ENCODE data around the gene AREL1.

Gene AREL1

DNA sequence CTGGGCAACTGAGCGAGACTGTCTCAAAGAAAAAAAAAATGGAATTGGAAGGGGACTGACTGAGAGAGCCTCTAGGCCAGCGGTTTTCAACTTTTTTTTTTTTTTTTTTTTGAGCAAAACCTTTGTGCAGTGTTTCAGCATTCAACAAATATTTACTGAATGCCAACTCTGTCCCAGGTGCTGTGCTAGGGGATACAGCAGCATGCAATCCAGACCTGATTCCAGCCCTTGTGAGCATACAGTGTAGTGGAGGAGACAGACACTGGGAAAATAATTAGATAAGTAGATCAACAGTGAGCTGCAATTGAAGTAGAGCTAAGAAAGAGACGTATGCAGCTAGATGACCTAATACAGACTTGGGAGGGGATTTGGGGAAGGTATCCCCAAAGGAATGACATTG, 77.0 kb downstream of the AREL1 start:
- DNase-seq (ENCODE audit: low spot score) = no peak

DNA sequence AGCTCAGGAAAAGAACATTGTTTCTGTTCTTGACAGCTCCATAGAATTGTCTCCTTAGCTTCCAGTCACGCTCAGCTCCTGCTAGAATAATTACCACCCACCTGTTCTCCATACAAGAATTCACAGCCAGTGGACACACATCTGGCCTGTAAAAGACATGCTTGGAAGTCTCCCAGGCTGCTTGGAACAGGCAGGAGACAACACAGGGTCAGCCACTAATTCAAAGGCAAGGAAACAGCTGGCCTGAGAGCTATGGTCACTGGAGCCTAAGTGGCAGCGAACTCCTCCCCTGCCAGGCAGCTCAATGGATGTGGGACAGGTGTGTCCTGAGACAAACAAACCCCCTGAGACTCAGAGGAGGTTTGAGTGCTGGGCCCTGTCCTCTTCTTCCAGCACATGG, 77.9 kb downstream of the AREL1 start:
- no peak for DNase-seq (ENCODE audit: low spot score)

DNA sequence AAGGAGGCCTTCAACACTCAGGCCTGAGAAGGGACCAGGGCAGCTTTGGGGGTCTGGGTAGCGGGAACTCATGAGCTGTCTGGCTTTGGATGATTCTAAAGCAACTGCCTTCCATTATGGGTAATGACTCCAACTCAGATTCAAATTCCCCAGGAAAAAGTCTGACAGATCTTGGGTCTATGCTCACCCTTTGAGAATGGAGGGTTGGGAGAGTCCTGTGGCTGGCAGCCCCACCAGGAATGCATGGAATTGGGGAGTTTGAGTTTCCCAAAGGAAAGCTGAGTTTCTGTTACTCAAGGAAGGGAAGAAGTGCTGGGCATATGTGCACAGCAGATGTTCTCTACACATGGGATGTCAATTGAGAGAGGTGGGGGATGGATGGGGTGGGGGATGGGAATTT, 78.4 kb downstream of the AREL1 start:
- no peak for DNase-seq (ENCODE audit: low spot score)

DNA sequence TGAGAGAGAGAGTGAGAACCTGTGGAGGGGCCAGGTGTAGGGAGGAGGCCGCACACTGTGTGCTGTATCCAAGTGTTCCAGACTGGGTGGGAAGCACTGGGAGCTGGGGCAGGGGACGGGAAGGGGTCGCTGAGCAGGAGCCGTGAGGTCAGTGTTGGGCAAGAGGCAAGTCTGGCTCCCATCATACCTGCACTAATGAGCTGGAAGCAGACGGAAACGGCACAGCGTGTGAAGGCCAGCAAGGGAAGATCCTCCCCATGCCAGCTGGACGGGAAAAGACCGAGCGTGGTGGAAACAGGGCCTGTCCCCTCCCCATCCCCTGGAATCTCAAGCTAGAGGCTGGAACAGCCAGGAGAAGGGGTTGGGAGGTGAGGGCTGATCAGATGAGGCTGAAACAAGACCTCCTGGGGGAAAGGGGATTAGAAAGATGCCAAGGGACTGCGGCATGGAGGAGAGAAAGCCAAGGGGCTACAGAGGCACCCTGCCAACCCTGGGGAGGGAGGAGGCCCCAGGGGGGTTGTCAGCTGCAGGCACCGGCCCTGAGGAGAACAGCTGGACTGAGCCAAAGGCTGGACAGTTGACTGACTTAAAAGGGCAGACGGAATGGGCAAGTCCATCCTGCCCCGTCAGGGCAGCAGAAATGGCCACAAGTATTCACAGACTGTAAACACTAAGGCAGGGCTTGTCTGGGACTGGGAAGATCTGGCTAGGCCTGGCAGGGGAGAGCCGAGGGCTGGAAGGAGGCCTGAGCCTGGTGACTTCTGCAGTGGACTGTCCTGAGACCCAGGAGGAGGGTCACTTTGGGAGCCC, 81.8 kb downstream of the AREL1 start:
- no peak for DNase-seq (ENCODE audit: low spot score)

DNA sequence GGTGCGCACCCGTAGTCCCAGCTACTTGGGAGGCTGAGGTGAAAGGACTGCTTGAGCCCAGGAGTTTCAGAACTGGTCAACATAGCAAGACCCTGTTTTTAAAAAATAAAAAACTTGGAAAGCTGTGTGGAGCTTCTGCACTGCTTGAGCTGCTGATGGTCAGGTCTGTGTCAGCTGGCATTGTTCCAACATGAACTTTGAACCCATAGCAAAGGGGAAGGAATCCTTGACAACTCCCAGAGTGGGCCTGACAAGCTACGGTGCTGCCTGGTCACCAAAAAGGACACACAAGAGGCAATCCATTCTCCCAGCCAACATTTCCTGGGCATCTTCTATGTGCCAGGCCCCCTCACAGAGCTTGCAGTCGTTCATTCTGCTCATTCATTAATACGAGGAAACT, 84.5 kb downstream of the AREL1 start:
- DNase-seq (ENCODE audit: low spot score) = no peak

DNA sequence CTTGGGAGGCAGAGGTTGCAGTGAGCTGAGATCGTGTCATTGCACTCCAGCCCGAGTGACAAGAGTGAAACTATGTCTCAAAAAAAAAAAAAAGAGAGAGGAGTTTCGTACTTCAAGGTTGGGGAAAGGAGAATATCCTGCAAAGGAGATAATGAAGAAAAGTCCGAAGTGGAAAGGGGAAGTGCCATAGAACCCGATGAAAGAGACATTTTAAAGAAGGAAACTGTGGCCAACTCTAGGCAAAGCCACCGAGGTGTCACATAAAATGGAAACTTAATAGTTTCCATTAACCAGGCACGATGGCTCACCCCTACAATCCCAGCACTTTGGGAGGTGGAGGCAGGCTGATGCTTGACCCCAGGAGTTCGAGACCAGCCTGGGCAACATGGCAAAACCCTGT, 85.8 kb downstream of the AREL1 start:
- DNase-seq (ENCODE audit: low spot score) = no peak

DNA sequence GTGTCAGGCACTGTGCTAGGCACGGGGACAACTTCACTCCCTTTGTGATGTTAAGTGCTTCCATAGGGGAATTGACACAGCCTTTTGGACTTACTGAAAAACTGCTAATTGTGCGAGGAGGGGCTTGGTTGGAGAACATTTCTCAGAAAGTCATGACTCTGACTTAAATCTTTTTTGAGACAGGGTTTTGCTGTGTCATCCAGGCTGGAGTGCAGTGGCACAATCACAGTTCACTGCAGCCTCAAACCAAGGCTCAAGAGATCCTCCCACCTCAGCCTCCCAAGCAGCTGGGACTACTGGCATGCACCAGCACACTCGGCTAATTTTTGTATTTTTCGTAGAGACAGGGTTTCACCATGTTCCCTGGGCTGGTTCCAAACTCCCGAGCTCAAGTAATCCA, 90.6 kb downstream of the AREL1 start:
- DNase-seq (ENCODE audit: low spot score) = no peak

DNA sequence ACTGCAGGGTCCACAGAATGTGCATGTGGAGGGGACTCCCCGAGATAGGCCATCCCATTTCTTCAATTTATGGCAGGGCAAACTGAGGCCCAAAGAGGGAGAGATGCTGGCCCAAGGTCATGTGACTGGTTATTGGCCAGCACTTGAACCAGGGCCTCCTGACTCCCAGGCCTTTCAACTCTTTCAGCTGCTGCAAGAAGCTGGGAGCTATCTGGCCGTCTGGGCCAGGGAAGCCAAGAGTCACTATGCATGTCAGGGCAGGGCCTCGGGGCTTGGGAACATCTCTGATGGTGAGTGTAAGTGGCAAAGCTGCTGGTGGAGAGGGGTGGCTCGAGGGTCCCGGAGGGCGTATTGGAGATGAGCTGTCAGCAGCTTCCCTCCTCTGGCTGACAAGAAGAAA, 91.3 kb downstream of the AREL1 start:
- no peak for DNase-seq (ENCODE audit: low spot score)

DNA sequence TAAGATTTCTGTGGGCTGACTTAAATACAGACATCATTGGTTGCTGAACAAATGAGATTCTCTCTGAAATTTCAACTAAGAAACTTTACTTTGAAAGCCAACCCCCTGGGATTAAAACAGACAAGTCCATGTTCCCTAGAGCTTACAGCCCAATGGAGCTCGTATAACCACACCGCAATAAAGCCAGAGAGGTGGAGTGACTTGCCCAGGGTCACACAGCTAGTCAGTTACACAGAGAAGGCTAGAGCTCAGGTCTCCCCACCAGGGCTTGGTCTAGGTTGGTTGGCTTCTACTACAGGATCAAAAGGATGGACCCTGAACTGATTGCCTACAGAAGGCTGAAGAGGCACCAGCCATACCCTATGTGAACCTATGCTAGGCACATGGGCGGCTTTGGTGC, 92.0 kb downstream of the AREL1 start:
- DNase-seq (ENCODE audit: low spot score) = no peak

DNA sequence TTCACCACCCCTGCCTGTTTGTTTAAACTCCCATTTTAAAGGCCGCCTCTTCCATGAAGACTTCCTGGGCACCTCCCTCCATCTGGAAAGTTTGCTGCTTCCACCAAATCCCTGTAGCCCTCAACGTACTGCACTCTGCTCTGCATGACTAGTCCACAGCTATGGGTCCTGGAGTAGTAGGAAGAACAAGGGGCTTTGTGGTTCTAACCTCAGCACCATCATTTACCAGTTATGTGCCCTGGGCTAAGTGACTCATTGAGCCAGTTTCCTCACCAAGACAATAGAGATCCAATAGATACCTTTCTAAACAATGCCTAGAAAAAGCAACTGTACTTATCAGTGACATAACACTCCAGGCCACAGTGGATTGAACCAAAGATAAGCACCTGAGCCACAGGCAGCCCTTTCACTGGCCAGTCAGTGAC, 92.4 kb downstream of the AREL1 start:
- no peak for DNase-seq (ENCODE audit: low spot score)

DNA sequence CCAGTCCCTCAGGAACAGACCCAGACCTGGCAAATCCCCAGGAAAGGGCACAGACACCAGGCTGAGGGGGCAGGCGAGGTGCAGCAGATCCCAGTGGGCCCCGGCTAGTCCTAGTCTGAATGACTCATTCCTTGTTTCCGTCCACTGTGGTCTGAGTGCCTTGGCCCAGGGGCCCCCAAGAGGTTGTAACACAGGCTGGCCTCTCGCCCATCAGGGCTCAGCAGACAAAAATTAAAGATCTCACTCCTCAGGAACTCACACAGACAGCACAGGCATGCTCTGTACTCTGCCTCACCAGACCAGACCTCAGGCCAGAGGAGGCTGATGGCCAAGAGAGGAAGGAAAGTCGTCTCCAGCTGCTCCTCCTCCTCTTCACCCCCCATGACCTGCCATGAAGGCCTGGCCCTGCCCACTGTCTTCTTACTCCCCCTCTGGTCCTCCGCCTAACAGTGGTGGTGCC, 93.2 kb downstream of the AREL1 start:
- no peak for DNase-seq (ENCODE audit: low spot score)

DNA sequence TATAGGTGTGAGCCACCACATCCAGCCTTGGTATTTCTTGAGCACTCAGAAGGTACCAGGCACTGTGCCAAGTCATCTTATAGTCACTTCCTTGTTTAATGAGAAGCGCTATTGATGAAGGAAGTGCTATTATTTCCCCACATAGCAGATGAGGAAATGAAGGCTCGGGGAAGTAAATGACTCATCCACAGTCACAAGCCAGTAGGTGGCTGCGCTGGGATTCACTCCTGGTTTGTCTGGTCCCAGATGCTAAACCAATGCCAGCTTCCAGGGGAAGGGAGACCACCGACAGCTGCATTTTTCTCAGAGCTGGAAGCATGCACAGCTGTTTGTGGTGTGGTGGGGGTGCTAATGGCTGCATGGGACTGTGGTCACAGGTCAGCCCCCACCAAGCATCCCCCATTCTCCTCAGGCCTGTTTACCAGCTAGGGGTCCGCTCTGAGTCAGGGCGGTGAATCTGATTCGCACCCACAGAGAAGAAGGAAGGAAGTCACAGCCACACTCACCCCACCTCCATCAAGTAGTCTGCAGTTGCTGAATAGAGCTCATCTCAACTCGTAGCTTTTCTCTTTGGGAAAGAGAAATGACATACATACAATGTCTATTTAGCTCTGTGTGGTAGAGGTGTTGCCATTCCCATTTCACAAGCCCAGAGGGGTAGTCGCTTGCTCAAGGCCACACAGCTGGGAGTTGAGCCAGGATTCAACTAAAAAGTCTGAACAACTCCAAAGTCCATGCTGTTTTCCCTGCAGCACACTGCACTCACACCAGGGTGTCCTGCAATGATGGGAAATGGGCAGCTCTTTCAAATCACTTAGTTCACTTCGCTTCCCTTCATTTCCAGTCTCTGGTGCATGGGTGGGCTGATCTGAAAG, 94.6 kb downstream of the AREL1 start:
- no peak for DNase-seq (ENCODE audit: low spot score)

DNA sequence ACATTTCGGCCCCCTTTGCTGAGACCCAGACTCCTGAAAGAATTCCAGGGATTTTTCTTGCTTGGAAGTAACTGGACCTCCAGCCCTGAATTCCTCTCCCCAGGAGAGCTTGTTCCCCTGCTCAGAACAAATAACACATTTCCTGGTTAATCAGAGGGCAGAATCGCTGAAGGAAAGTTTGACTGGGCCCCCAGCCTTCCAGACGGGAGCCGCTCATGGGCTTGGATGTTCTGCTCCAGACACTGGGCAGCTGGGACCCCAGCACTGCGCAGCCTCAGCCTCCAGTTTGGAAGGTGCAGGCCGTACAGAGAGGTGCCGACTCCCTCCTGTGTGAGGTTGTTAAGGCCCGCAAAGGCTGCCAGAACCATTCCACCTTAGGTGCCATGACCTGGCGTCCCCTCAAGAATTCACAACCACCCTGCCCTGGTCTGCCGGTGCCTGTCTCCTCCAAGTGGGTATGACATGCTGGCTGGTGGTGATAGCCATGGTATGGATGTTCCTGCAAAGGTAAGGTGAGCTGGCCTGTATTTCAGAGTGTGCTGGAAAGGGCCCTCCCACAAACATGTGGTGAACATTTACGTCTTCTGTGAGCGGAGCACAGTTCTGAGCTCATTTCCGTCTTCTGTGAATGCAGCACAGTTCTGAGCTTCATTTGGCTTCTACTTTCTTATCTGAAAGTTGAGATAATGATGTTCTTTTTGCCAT, 95.7 kb downstream of the AREL1 start:
- no peak for DNase-seq (ENCODE audit: low spot score)

DNA sequence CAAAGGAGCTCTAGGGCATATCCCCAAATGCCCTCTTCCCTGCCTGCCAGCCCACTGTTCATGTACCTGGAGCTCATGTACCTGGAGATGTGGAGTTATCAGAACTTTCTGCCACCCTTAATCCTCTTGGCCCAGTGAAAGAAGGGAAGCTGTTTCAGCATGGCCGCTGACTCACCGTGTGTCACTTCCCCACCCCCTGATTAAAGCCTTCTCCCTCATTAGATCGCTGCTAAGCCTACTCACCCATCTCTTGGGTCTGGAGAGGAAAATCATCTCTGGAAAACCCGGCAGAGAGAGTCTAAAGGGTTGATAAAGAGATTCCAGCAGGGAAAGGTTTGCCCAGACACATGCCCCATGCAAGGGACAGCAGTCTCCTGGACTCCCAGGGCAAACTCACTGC, 96.4 kb downstream of the AREL1 start:
- DNase-seq (ENCODE audit: low spot score) = no peak

DNA sequence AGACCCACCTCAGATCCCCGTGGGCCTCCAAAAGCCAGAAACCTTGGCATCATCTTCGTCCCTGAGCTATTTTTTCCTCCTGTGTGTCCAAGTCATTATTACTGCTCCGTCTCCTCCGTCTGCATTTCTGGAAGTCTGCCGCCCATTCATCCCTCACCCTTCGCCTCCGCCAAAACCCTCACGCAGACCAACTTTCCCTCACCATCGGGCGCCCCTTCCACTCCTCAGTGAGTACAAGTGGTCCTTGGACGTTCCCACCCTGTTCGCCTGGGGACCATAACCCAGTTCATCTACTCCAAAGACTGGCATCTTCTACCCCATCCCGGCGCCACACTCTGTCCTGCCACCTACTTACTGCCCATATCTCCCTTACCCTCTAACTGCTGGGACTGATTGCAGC, 97.1 kb downstream of the AREL1 start:
- DNase-seq (ENCODE audit: low spot score) = no peak

DNA sequence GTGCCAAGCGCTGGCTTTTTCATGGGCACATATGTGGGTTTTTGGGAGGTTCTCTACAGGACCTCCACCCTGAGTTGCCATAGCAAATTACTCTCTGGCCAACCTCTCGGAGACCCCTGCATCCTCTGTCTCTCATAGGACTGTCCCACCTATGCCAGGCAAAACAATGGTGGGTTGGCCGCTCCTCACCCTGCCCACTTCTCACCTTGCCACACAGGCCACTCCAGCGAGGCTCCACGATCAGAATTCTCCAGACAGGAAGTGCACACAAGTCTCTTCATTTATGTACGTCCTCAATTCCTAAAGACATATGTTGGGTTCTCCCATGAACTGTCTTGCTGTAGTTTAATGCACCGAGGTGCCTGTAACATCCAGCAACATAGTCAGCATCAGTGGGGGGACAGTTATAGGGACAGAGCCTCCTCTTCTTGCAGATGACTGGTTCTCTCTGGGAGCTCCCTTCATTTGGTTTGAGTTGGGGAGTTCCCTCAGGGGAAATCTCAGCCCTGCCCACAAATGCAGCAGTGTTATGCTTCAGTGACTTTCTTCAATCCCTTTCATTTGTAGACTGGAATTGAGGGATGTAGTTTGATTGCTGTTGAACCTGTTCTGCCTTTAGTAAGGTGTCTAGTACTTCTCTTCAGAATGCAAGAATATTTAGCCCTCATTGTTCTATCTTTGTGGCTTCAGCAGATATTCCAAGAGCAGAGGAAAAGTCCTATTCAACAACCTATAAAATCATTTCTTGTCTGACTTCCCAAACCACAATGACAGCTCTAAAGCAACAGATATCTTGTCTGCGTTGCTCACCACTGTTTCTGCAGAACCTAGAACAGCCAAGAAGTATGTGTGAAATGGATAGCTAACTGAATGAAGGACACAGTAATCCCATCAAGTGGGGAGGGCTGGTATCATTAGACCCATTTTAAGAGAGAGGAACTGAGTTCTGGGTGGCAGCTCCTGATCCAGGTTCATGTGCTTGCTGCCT, 98.1 kb downstream of the AREL1 start:
- DNase-seq (ENCODE audit: low spot score) = no peak

DNA sequence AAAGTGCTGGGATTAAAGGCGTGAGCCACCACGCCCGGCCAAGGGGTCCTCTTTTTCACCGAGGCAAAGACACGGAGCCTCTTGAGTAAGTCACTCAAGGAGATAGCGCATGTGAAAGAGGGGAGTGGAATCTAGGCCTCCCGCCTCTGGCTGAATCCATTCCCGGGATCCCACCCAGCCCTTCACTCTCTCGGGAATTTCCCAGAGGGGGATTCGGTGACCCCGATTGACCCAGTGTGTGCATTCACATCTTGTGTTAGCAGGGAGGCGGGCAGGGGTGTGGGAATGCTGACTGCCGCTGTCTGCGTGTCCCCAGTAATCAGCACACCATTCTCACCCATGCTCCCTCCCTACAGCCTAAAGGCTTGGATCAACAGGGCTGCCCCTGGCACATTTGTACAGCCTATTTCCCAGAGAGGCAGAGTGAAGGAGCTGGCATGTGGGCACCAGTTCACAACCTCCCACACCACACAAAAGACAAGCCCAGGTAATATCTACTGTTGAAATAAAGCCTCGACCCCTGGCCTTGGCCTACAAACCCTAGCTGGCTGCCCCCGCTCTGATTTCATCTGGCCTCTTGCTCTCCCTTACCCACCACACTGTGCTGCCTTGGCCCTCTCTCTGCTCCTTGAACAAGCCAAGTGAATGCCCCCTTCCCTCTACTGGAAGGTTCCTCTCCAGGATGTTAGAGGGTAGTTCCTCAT, 99.5 kb downstream of the AREL1 start:
- DNase-seq (ENCODE audit: low spot score) = no peak

DNA sequence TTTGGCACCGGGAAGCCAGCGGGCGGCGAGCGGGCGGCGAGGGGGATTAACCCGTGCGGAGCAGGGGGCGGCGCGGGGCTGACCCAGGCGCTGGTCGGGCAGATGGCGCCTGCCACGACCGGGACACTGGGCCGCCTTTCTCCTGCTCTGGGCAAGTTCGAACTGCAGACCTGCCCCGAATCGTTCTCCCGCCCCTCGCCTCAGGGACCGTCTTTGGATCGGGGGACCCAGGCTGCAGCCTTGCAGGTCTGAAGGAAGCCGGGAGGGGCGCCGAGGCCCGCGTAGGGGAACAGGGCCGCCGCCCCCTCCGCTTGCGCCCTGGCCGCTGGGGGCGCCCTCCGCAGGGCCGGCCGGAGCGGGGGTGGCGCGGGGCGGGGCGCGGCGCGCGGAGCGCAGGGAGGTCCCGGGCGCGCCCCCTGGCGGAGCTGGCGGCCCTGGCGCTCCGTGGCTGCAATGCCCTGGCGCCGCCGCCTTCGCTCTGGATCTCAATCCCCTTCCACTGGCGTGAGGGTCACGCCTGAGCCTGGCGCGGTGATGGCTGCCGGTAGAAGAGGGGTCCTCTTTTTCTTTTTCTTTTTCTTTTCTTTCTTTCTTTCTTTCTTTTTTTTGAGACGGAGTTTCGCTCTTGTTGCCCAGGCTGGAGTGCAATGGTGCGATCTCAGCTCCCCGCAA, 100.4 kb downstream of the AREL1 start:
- peak; percentile 63 for DNase-seq (ENCODE audit: low spot score)

DNA sequence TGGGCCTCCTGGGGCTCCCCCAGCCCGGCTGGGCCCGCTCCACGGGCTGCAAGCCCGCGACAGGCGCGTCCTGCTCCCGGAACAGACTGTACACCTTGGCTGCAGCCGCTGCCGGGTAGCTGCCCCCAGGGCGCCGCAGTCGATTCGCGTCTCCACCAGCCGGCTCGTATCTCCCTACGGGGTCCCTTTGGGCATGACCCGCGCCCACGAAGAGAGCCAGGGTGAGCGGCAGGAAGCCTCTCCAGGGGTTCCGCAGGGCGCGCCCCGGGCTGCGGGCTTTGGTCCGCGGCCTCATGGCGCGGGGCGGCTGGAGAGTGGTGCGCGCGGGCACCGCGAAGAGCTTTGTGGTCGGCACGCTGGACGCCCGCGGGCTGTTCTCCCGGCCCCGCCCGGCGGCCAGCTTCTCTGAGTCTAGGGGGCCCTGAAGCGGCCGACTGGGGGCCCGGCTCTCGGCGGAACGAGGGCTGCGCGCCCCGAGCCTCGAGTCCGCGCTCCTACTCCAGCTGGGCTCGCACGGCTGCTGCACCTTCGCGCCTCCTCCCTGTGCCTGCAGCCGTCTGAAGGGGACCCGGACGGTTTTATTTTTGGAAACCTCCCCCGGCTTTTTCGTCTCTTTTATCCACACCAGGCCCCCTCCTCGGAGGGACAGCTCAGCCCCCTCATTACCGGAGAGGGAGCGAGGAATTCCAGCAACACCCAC, 101.1 kb downstream of the AREL1 start, which contains the start of gene LTBP2:
Gene LTBP2, minus strand, starts transcription at position 588 of the 700 bp plus-strand sequence. Its CDS starts 293 bp downstream, at position 295.
- DNase-seq (ENCODE audit: low spot score) = no peak

All from globus pallidus (tissue), 1 donor.